GM12891 (cell line): Measurements from ENCODE around the gene PDPK1. TPM values are rescaled to one million over a fixed set of nuclear protein-coding genes. Genes with fewer than 3 reads are reported as not detected.
A peak's percentile ranks its signal among the peaks of the same experiment; 100 is the strongest.

Experiments used
- DNase-seq: peaks from one replicate; pipeline ENCODE4 v3.0.0; 2011; ENCODE audit warnings: low spot score; ENCODE audit not compliant: insufficient read length
- FAIRE-seq: peaks from 2 replicates; lab custom pipeline; 2011; peaks lifted over from hg19 to GRCh38; lab: Jason Lieb, UNC
- PAX5 ChIP-seq: IDR thresholded peaks from 2 replicates; pipeline ENCODE4 v1.6.1; 2011; ENCODE audit warnings: low read length, moderate library complexity, mild to moderate bottlenecking; ENCODE audit not compliant: insufficient read depth, severe bottlenecking
- POLR2A ChIP-seq: IDR thresholded peaks from 2 replicates; pipeline ENCODE4 v1.6.1; 2011; ENCODE audit warnings: low read depth, low read length, control low read depth
- POLR2AphosphoS5 ChIP-seq: IDR thresholded peaks from 2 replicates; pipeline ENCODE4 v1.6.1; 2011; ENCODE audit warnings: low read depth, low read length, control low read depth
- POU2F2 ChIP-seq: IDR thresholded peaks from 2 replicates; pipeline ENCODE4 v1.6.1; 2011; ENCODE audit warnings: low read depth, mild to moderate bottlenecking, control low read depth, low read length, moderate library complexity
- SPI1 ChIP-seq: IDR thresholded peaks from 2 replicates; pipeline ENCODE4 v1.6.1; 2011; ENCODE audit warnings: low read depth, low read length, control low read depth
- TAF1 ChIP-seq: IDR thresholded peaks from 2 replicates; pipeline ENCODE4 v1.6.1; 2011; ENCODE audit warnings: low read depth, low read length, control low read depth
- polyA plus RNA-seq: library from polyadenylated mRNA; unstranded; fragments of >200 nt; gene quantifications from one replicate; pipeline ENCODE4 v1.2.1, GENCODE V29; 2012; ENCODE audit warnings: low read depth, missing spikeins, inconsistent platforms; ENCODE audit not compliant: missing spikeins

Gene PDPK1
- polyA plus RNA-seq: 12.6 TPM

DNA sequence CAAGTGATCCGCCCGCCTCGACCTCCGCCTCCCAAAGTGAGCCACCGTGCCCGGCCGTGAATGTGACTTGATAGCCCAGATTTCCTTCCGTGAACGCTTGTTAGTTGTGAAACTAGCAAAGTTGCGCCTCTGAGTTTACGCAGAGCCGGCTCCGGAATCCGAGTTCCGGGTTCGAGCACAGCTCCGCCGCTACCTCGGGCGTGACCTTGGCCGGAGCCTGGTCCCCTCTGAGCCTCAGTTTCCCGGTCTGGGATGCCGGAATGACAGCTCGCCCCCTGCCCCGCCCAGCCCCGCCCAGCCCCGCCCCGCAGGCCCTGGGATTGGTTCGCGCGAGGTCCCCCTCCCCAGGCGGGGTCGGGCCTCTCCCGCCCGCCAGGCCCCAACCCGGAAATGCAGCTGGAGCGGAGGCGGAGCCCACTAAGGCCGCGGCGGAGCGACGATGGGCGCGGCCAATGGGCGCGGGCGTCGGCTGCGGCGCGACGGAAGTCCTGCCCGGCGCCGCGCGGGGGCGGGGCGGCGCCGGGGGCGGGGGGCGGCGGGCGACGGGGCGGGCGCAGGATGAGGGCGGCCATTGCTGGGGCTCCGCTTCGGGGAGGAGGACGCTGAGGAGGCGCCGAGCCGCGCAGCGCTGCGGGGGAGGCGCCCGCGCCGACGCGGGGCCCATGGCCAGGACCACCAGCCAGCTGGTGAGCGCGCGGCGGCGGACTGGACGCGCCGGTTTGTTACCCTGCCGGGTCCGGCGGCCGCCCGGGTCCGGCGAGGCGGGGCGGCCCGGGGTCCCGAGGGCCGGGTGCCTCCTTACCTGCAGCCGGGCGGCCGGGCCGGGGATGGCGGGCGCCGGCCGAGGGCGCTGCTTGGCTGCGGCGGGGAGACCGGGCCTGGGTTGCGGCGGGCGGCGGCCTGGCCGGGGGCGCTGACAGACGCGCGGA, at the start of gene PDPK1:
Gene PDPK1 (plus strand): TSS at position 571 of the 929 bp plus-strand sequence. CDS start 92 bp downstream, at position 663.
- DNase-seq: peak; percentile 94
- peak; percentile 88 for FAIRE-seq
- TF ChIP-seq TAF1 (peak; percentile 34; the same call in 1 of the 2 replicates), PAX5 (no peak), SPI1 (no peak), POU2F2 (no peak), POLR2A (0 out of 2 replicates have a peak, but pooled peaks have one; percentile 35), POLR2AphosphoS5 (no peak)

DNA sequence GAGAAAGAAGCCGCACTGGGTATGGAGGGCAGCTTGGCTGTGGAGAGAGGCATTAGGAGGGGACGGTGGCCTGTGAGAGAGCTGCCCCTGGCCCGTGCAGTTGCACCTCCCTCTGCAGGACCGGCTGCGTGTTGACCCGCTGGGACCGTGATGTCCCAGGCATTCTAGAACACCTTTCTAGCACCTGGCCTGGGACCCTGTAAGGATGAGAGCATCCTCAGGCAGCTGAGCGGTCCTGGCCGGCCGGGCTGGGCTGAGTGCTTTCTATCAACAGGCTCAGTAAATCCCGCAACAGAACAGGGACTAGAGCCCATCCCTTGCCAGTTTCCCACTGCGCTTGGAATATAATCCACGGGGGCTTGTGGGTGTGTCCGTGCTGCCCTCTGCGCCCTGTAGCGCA, 48.2 kb upstream of the PDPK1 start:
- DNase-seq: no peak
- no peak for FAIRE-seq
- no peak for TF ChIP-seq PAX5
- TF ChIP-seq POU2F2: no peak
- TF ChIP-seq SPI1: no peak
- TF ChIP-seq POLR2AphosphoS5: no peak
- no peak for TF ChIP-seq TAF1
- no peak for TF ChIP-seq POLR2A

DNA sequence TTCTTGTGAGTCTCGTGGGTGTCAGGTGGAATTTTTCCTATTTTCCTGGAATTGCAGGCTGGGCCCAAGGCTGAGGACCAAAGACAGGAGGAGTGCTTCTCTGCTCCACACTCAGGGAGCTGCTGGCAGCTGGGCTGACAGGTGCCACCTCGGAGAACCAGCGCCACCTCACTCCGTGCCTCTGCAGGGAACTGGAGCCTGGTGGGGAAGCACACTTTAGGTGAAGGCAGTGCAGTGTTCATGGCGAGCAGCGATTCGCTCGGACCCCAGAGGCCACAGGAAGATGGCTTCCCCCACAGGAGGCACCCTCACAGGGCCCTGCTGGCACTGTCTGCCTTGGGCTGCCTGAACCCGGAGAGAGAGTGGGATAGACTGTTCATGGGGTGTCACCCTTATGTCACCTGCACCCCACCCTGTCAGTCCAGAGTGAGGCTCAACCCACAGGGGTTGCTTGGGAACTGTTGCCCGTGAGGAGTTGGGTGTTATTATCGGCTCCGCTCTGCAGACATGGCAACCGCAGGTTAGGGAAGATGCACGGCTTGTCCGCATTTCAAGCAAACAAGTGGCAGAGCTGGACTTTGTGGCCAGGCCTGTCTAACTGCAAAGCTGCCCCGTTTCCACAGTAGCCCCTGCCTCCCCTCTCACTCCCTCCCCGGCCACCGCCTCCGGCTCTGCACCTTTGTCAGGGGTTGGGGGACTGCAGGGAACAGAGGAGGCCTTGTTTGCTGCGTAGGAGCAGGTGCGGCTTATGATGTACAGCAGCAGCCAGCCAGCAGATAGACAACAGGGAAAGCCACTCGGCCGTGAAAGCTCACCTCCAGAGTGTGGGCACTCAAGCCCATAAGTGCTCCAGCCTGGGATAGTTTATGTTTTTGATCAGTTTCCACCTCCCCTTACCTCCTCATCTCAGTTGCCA, 47.4 kb upstream of the PDPK1 start:
- no peak for TF ChIP-seq SPI1
- no peak for TF ChIP-seq POLR2AphosphoS5
- TF ChIP-seq POLR2A: no peak
- no peak for TF ChIP-seq TAF1
- no peak for TF ChIP-seq PAX5
- no peak for TF ChIP-seq POU2F2
- FAIRE-seq (no peak), DNase-seq (no peak)

DNA sequence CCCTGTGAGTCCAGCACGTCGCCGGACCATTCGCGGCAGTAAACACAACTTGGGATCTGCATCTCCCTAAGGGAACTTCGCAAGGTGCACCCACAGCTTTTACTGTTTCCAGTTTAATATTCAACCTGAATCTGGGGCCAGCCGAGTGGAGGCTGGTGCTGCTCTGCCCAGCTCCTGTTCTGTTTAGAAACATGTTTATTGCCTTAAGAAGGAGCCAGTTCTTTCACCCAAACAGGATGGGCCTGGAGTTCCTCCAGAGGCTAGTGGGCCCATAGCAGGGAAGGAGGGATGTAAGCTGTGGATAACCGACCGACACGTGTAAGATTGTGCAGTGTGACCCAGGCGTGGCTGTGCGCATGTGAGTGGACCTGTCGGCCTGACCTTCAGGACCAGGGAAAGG, 45.5 kb upstream of the PDPK1 start:
- FAIRE-seq (no peak), DNase-seq (no peak)
- no peak for TF ChIP-seq POLR2A
- TF ChIP-seq TAF1: no peak
- no peak for TF ChIP-seq SPI1
- no peak for TF ChIP-seq PAX5
- TF ChIP-seq POLR2AphosphoS5: no peak
- no peak for TF ChIP-seq POU2F2

DNA sequence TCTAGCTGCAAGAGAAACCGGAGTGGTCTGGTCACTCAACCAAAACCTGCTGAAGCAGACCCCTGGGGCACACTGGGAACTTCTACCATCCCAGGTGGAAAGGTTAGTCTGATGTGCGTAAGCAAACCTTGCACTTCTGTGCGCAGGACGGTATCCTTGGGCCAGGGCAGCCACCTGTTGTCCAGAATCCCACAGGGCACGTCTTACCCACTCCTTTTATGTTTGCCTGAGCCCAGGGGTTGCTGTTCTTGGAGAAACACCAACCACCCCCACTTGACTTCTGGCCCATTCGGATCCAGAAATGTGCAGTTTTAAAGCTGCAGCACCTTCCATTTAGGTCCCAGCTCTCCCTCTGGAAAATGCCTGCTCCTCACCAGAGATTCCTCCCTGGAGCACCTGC, 44.2 kb upstream of the PDPK1 start:
- TF ChIP-seq POLR2A (no peak), TAF1 (no peak), POU2F2 (no peak), POLR2AphosphoS5 (no peak), SPI1 (no peak), PAX5 (no peak)
- DNase-seq (no peak), FAIRE-seq (no peak)

DNA sequence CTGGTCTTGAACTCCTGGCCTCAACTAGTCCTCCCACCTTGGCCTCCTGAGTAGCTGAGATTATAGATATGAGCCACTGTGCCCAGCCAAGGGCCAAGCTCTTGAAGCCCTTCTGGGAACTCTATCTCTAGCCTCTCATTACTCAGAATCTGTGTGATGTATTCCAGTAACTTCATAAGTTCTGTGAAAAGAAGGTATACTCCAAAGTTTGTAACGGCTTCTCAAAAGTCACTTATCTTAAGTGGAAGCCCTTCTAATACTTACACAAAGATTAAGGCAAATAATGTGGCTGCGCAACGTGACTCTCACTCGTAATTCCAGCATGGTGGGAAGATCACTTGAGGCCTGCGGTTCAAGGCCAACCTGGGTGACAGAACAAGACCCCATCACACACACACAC, 43.2 kb upstream of the PDPK1 start:
- TF ChIP-seq POLR2AphosphoS5 (no peak), POLR2A (no peak), TAF1 (no peak)
- no peak for FAIRE-seq
- no peak for DNase-seq

DNA sequence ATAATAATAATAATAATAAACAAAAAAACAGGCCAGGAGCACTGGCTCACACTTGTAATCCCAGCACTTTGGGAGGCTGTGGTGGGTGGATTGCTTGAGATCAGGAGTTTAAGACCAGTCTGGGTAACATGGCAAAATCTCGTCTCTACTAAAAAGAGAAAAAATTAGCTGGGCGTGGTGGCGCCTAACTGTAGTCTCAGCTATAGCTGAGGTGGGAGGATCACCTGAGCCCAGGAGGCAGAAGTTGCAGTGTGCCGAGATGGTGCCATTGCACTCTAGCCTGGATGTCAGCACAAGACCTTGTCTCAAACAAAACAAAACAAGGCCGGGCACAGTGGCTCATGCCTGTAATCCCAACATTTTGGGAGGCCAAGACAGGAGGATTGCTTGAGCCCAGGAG, 42.8 kb upstream of the PDPK1 start:
- FAIRE-seq (no peak), DNase-seq (no peak)
- TF ChIP-seq TAF1 (no peak), POLR2AphosphoS5 (no peak), POU2F2 (no peak), PAX5 (no peak), SPI1 (no peak), POLR2A (no peak)

DNA sequence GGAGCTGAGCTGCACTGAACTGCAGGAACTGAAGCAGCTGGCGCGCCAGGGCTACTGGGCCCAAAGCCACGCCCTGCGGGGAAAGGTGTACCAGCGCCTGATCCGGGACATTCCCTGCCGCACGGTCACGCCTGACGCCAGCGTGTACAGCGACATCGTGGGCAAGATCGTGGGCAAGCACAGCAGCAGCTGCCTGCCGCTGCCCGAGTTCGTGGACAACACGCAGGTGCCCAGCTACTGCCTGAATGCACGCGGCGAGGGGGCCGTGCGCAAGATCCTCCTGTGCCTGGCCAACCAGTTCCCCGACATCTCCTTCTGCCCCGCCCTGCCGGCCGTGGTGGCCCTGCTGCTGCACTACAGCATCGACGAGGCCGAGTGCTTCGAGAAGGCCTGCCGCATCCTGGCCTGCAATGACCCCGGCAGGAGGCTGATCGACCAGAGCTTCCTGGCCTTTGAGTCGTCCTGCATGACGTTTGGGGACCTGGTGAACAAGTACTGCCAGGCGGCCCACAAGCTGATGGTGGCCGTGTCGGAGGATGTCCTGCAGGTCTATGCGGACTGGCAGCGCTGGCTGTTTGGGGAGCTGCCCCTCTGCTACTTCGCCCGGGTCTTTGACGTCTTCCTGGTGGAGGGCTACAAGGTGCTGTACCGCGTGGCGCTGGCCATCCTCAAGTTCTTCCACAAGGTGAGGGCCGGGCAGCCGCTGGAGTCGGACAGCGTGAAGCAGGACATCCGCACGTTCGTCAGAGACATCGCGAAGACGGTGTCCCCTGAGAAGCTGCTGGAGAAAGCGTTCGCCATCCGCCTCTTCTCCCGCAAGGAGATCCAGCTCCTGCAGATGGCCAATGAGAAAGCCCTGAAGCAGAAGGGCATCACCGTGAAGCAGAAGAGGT, 41.4 kb upstream of the PDPK1 start:
- FAIRE-seq (no peak), DNase-seq (no peak)
- no peak for TF ChIP-seq TAF1
- no peak for TF ChIP-seq POU2F2
- TF ChIP-seq POLR2AphosphoS5: no peak
- no peak for TF ChIP-seq POLR2A
- TF ChIP-seq PAX5: no peak
- TF ChIP-seq SPI1: no peak
